Stromal cell of bone marrow (primary cell): ENCODE results near the gene FAF1.
"Not testable (repeated sequence)": the region's sequence is repeated elsewhere in the genome, so short reads cannot be mapped to it uniquely, and the experiment has no call there.

Experiments
- DNase-seq: peaks from one replicate; pipeline ENCODE4 v3.0.0-alpha.2; 2012; ENCODE audit warnings: low read depth

The FAF1 gene

GRCh38 chr1:50774759-50775351, 185.2 kb downstream of the FAF1 start:
- DNase-seq = peak; percentile 49

- no peak for DNase-seq
Observed at GRCh38 chr1:50766688-50767087, 193.4 kb downstream of the FAF1 start.

- DNase-seq = not testable (repeated sequence)
Observed at GRCh38 chr1:50756543-50756942, 203.5 kb downstream of the FAF1 start.

- not testable (repeated sequence) for DNase-seq
Observed at GRCh38 chr1:50754764-50755163, 205.3 kb downstream of the FAF1 start.

- DNase-seq = peak; percentile 14
Observed at GRCh38 chr1:50750021-50750619, 209.9 kb downstream of the FAF1 start.

- no peak for DNase-seq
Observed at GRCh38 chr1:50747394-50747793, 212.7 kb downstream of the FAF1 start.

GRCh38 chr1:50742523-50742922, 217.5 kb downstream of the FAF1 start:
- DNase-seq = peak; percentile 9

GRCh38 chr1:50739125-50739524, 220.9 kb downstream of the FAF1 start:
- no peak for DNase-seq

GRCh38 chr1:50735443-50735842, 224.6 kb downstream of the FAF1 start:
- peak; percentile 18 for DNase-seq

- not testable (repeated sequence) for DNase-seq
Observed at GRCh38 chr1:50727578-50727977, 232.5 kb downstream of the FAF1 start.

GRCh38 chr1:50724626-50725286, 235.3 kb downstream of the FAF1 start:
- no peak for DNase-seq

- DNase-seq = no peak
Observed at GRCh38 chr1:50720457-50721053, 239.5 kb downstream of the FAF1 start.

GRCh38 chr1:50719126-50719525, 240.9 kb downstream of the FAF1 start:
- DNase-seq = no peak

GRCh38 chr1:50717327-50717726, 242.7 kb downstream of the FAF1 start:
- no peak for DNase-seq

- DNase-seq = not testable (repeated sequence)
Observed at GRCh38 chr1:50716455-50716854, 243.6 kb downstream of the FAF1 start.

GRCh38 chr1:50710099-50710498, 250.0 kb downstream of the FAF1 start:
- DNase-seq = no peak

GRCh38 chr1:50707824-50708223, 252.2 kb downstream of the FAF1 start:
- no peak for DNase-seq

GRCh38 chr1:50705699-50706098, 254.4 kb downstream of the FAF1 start:
- no peak for DNase-seq

- DNase-seq = no peak
Observed at GRCh38 chr1:50705041-50705440, 255.0 kb downstream of the FAF1 start.

GRCh38 chr1:50704126-50704525, 255.9 kb downstream of the FAF1 start:
- DNase-seq = peak; percentile 29

GRCh38 chr1:50703240-50703639, 256.8 kb downstream of the FAF1 start:
- no peak for DNase-seq

GRCh38 chr1:50702395-50702794, 257.7 kb downstream of the FAF1 start:
- DNase-seq = no peak

GRCh38 chr1:50701706-50702317, 258.3 kb downstream of the FAF1 start:
- no peak for DNase-seq
